Prostate gland (tissue), 2 donors: ENCODE measurements around the gene XPO6. TPM values are rescaled to one million over a fixed set of nuclear protein-coding genes. Genes with fewer than 3 reads are reported as not detected.

Experiments used
- DNase-seq: peaks from one replicate; pipeline ENCODE4 v3.0.0-alpha.2; 2019; ENCODE audit warnings: low spot score
- H3K27ac ChIP-seq, 2 donors: fragments of 200-600 bp; sonication (generic); 2 replicates each; pipeline ENCODE4 v1.5.1; 2017 to 2019
- H3K27me3 ChIP-seq: fragments of 200-600 bp; sonication (generic); replicated peaks from 2 replicates; pipeline ENCODE4 v1.5.1; 2019; ENCODE audit not compliant: insufficient read depth
- H3K36me3 ChIP-seq, 2 donors: fragments of 200-600 bp; sonication (generic); 1 replicate in 1 of 2; 2 replicates in 1 of 2; pipeline versions ENCODE4 v1.5.1 to v1.8.1; 2017 to 2019
- H3K4me1 ChIP-seq: fragments of 200-600 bp; sonication (generic); replicated peaks from 2 replicates; pipeline ENCODE4 v1.5.1; 2019
- H3K4me3 ChIP-seq, 2 donors: fragments of 200-600 bp; sonication (generic); 2 replicates each; pipeline ENCODE4 v1.5.1; 2017 to 2019
- H3K9me3 ChIP-seq: fragments of 200-600 bp; sonication (generic); 2 replicates; pipeline ENCODE4 v1.5.1; 2017
- CTCF ChIP-seq, 4 experiments: fragments of 200-600 bp in 2 of 4; fragments of 450-650 bp in 2 of 4; sonication (generic) in 2 of 4; IDR thresholded peaks; 1 replicate in 3 of 4; 2 replicates in 1 of 4; pipeline ENCODE4 v1.5.1; 2016 to 2019; ENCODE audit warnings: antibody characterized with exemption in 4 of 4, mild to moderate bottlenecking in 2 of 4, moderate library complexity in 2 of 4
- POLR2A ChIP-seq: fragments of 450-650 bp; IDR thresholded peaks from one replicate; pipeline ENCODE4 v1.6.1; 2016; ENCODE audit warnings: antibody characterized with exemption, mild to moderate bottlenecking
- POLR2AphosphoS5 ChIP-seq: sonication (generic); formaldehyde crosslinking; IDR thresholded peaks from one replicate; pipeline ENCODE4 v1.6.1; 2017; ENCODE audit warnings: antibody characterized with exemption
- WGBS: methylation state at CpG from one replicate; pipeline ENCODE4 v1.1.5; 2018; 5-methylcytosine and 5-hydroxymethylcytosine counted together
- intact Hi-C: fragments of 100-400 bp; cut with DNase I; formaldehyde crosslinking; loops from one replicate; pipeline ENCODE4 v1.14.2; 2022
- total RNA-seq, 2 donors: library from RNA; depleted of rRNA; stranded (reverse); fragments of >200 nt; gene quantifications; one replicate each; pipeline ENCODE4 v1.1.0, GENCODE V29; 2016

The XPO6 gene
- total RNA-seq, 2 donors from 2014 or later: 51.1 to 145 TPM

GRCh38 chr16:28089205-28089991 is 122.4 kb downstream of the XPO6 start:
- TF ChIP-seq POLR2AphosphoS5: no peak
- no peak for TF ChIP-seq POLR2A
- TF ChIP-seq CTCF (IDR thresholded peaks at IDR 0.05): no peak
- intact Hi-C loops: no loop called here
- Histone ChIP-seq H3K27ac (no peak overlapping the region), H3K4me1 (no peaks in the 10 kb centered on the region), H3K4me3 (no peak overlapping the region), H3K36me3 (no peaks in the 10 kb centered on the region), H3K27me3 (no peaks in the 10 kb centered on the region), H3K9me3 (no peaks in the 10 kb centered on the region)
- DNase-seq: no peak
- 91% methylated on average over 3 of the region's 3 CpGs for WGBS

- Histone ChIP-seq H3K36me3 (no peaks in the 10 kb centered on the region), H3K4me1 (no peaks in the 10 kb centered on the region), H3K9me3 (no peaks in the 10 kb centered on the region), H3K27ac (no peak overlapping the region), H3K27me3 (no peaks in the 10 kb centered on the region), H3K4me3 (no peak overlapping the region)
- no peak for DNase-seq
- 85% methylated on average over 7 of the region's 7 CpGs for WGBS
- no peak for TF ChIP-seq POLR2AphosphoS5
- TF ChIP-seq POLR2A: no peak
- intact Hi-C loops: no loop called here
These were observed 124.0 kb downstream of the XPO6 start for GRCh38 chr16:28087675-28088300.

DNA sequence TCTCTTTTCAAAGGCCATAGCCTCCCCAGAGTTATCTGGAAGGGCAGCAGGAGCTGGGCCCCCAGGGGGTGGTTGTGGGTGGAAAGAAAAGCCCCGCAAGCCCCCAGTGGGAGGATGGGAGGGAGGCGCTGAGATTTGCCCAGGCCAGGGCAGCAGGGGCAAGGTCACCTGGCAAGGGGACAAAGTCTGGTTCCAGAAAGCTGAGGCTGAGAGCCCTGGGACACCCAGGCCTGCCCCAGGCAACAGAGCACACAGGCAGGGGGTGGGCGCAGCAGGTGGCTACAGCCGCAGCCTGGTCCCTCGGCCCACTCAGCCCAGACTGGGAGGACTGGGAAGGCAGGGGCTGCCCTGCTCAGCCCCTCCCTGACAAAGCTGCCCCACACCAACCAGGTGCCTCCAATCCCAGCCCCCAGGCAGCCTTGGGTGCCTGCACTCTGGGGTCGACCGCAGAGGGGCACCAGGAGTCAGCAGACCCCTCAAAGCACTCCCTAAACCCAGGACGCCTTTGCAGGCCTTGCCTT is 124.6 kb downstream of the XPO6 start:
- H3K27me3 ChIP-seq: no peaks in the 10 kb centered on the region
- no peak overlapping the region for H3K4me3 ChIP-seq
- TF ChIP-seq POLR2A (no peak), CTCF (IDR thresholded peaks at IDR 0.05) (no peak), POLR2AphosphoS5 (no peak)
- no peak for DNase-seq
- intact Hi-C loops: no loop called here
- no peak overlapping the region for H3K27ac ChIP-seq
- H3K36me3 ChIP-seq: no peaks in the 10 kb centered on the region
- no peaks in the 10 kb centered on the region for H3K9me3 ChIP-seq
- 87% methylated on average over 8 of the region's 8 CpGs for WGBS
- H3K4me1 ChIP-seq: no peaks in the 10 kb centered on the region

DNA sequence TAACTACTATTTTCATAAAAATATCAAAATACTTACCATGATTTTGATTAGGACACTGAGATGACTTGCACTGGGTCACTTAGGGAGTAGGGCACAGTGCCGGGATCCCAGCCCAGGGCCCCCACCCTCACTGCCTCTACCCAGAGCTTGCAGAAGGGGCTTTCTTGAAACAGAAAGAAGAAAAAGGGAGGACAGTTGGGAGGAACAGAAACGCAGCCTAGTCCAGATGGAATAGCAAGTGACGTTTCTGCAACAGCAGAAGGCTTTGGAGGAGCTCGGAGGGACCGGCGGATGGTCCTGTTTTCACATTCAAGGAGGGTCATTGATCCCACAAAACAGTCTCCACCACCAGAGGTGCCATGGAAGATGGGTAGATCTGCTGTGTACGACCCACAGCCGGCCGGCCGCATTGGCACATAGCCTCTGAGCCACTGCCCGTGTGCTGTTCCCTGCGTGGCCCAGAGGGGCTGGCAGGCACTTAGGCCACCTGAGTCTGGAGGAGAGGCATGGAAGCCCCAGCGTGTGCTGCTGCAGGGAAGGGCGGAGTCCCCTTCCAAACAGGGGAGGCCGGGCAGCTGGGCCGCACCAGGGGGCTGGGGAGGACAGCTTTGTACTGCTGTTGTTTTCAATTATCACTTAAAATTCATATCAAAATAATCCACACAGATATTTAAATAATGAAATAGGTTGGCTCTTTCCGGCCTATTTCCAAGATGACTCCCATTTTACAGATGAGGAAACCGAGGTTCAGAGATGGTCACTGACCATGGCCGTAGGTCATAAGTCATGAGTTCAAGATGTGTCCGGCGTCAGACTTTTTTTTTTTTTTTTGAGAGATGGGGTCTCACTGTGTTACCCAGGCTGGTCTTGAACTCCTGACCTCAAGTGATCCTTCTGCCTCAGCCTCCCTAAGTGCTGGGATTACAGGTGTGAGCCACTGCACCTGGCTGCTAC is 125.3 kb downstream of the XPO6 start:
- H3K4me1 ChIP-seq: no peaks in the 10 kb centered on the region
- no peaks in the 10 kb centered on the region for H3K36me3 ChIP-seq
- 86% methylated on average over 19 of the region's 21 CpGs for WGBS
- TF ChIP-seq POLR2A (no peak), POLR2AphosphoS5 (no peak), CTCF (IDR thresholded peaks at IDR 0.05) (no peak)
- DNase-seq: no peak
- intact Hi-C loops: no loop called here
- no peaks in the 10 kb centered on the region for H3K9me3 ChIP-seq
- H3K27me3 ChIP-seq: no peaks in the 10 kb centered on the region
- no peak overlapping the region for H3K27ac ChIP-seq
- no peak overlapping the region for H3K4me3 ChIP-seq
